A549 (cell line): ENCODE data around the gene LDLRAD3. TPM values are rescaled to one million over a fixed set of nuclear protein-coding genes. Genes with fewer than 3 reads are reported as not detected.
"Not testable (repeated sequence)": the region's sequence is repeated elsewhere in the genome, so short reads cannot be mapped to it uniquely, and the experiment has no call there.

ENCODE experiments used
- ATAC-seq, 2 experiments: fragments of 200-7000 bp in 1 of 2; fragments of >200 bp in 1 of 2; cut with Nextera tagmentation in 1 of 2; cut with Tn5 transposase in 1 of 2; 3 replicates each; pipeline versions ENCODE4 v1.8.0 to v1.9.1; 2018 to 2020; ENCODE audit warnings: mild to moderate bottlenecking in 1 of 2, moderate library complexity in 1 of 2
- CTCF ChIA-PET: fragments of 300-600 bp; sonication (Branson Sonifier 250); formaldehyde crosslinking; extraction: SDS; loops from one replicate; lab custom pipeline; 2021; ENCODE audit warnings: antibody characterized with exemption, inconsistent platforms; lab: Yijun Ruan, JAX
- POLR2A ChIA-PET: fragments of 350-600 bp; formaldehyde crosslinking; extraction: SDS; loops from one replicate; lab custom pipeline; 2021; ENCODE audit warnings: antibody characterized with exemption, inconsistent platforms; lab: Yijun Ruan, JAX
- DNase-seq, 2 experiments: peaks; one replicate each; pipeline versions ENCODE4 v3.0.0 to v3.0.0-alpha.2; 2011 to 2016; ENCODE audit warnings: low read depth in 1 of 2, low spot score in 1 of 2
- FAIRE-seq: peaks from 2 replicates; lab custom pipeline; 2011; peaks lifted over from hg19 to GRCh38; lab: Jason Lieb, UNC
- H3K27ac ChIP-seq, 2 experiments: fragments of >200 bp; sonication (Bioruptor Twin); formaldehyde crosslinking; 3 replicates each; pipeline ENCODE4 v1.5.1; 2016 to 2017
- H3K4me1 ChIP-seq: fragments of >200 bp; sonication (Bioruptor Twin); formaldehyde crosslinking; 3 replicates; pipeline ENCODE4 v1.6.1; 2016
- H3K4me2 ChIP-seq: fragments of >200 bp; sonication (Bioruptor Twin); formaldehyde crosslinking; 3 replicates; pipeline ENCODE4 v1.6.1; 2016
- H3K4me3 ChIP-seq: fragments of >200 bp; sonication (Bioruptor Twin); formaldehyde crosslinking; 3 replicates; pipeline ENCODE4 v1.5.1; 2016
- H3K9me3 ChIP-seq: fragments of >200 bp; sonication (Bioruptor Twin); formaldehyde crosslinking; 3 replicates; pipeline ENCODE4 v1.6.1; 2016
- BHLHE40 ChIP-seq: IDR thresholded peaks from 2 replicates; pipeline ENCODE4 v1.6.1; 2012; ENCODE audit warnings: low read depth, low read length, inconsistent platforms
- CBX8 ChIP-seq: fragments of 200-600 bp; sonication (generic); IDR thresholded peaks from 2 replicates; pipeline ENCODE4 v1.6.1; 2016
- EHMT2 ChIP-seq: fragments of 200-600 bp; sonication (generic); IDR thresholded peaks from 2 replicates; pipeline ENCODE4 v1.6.1; 2016; ENCODE audit warnings: antibody characterized with exemption, low read depth, mild to moderate bottlenecking, moderate library complexity
- ELK1 ChIP-seq: fragments of 150-350 bp; IDR thresholded peaks from 2 replicates; pipeline ENCODE4 v1.6.1; 2014; ENCODE audit warnings: low read depth, mild to moderate bottlenecking, low read length
- ESRRA ChIP-seq: fragments of 150-350 bp; IDR thresholded peaks from 2 replicates; pipeline ENCODE4 v1.6.1; 2014; ENCODE audit warnings: mild to moderate bottlenecking, low read length, borderline replicate concordance
- FOSB ChIP-seq: fragments of 250-450 bp; sonication (Bioruptor Pico); IDR thresholded peaks from 2 replicates; pipeline ENCODE4 v1.5.0; 2020; ENCODE audit warnings: mild to moderate bottlenecking, moderate library complexity
- FOSL2 ChIP-seq, 2 experiments: fragments of 450-650 bp in 1 of 2; fragments of >200 bp in 1 of 2; sonication (Bioruptor Twin) in 1 of 2; formaldehyde crosslinking; IDR thresholded peaks; 2 replicates each; pipeline versions ENCODE4 v1.5.0 to v1.6.1; 2016 to 2020; ENCODE audit warnings: mild to moderate bottlenecking in 1 of 2, moderate library complexity in 1 of 2
- FOXS1 ChIP-seq: fragments of 250-450 bp; sonication (Bioruptor Pico); IDR thresholded peaks from 2 replicates; pipeline ENCODE4 v1.5.0; 2020; ENCODE audit warnings: mild to moderate bottlenecking, moderate library complexity
- KDM1A ChIP-seq: fragments of 200-600 bp; sonication (generic); IDR thresholded peaks from 2 replicates; pipeline ENCODE4 v1.6.1; 2016; ENCODE audit warnings: low read depth, mild to moderate bottlenecking
- MAFK ChIP-seq: fragments of 450-650 bp; IDR thresholded peaks from 2 replicates; pipeline ENCODE4 v1.6.1; 2014; ENCODE audit not compliant: partially characterized antibody
- MYC ChIP-seq: IDR thresholded peaks from 2 replicates; pipeline ENCODE4 v1.6.1; 2012; ENCODE audit warnings: mild to moderate bottlenecking, inconsistent platforms, low read length, improper control_type of control experiment, borderline replicate concordance
- PHF8 ChIP-seq: fragments of 200-600 bp; sonication (generic); IDR thresholded peaks from 2 replicates; pipeline ENCODE4 v1.6.1; 2016; ENCODE audit warnings: low read depth, mild to moderate bottlenecking, antibody characterized with exemption, moderate library complexity, borderline replicate concordance
- RAD21 ChIP-seq, 2 experiments: fragments of >200 bp in 1 of 2; sonication (Bioruptor Twin) in 1 of 2; formaldehyde crosslinking in 1 of 2; IDR thresholded peaks in 1 of 2; conservative IDR thresholded peaks in 1 of 2; 2 replicates in 1 of 2; 3 replicates in 1 of 2; pipeline ENCODE4 v1.6.1; 2012 to 2018; ENCODE audit warnings: inconsistent platforms in 1 of 2
- REST ChIP-seq: fragments of 200-600 bp; sonication (generic); IDR thresholded peaks from 2 replicates; pipeline ENCODE4 v1.6.1; 2016; ENCODE audit warnings: antibody characterized with exemption, mild to moderate bottlenecking, moderate library complexity
- ZFP36 ChIP-seq: fragments of 450-650 bp; IDR thresholded peaks from 2 replicates; pipeline ENCODE4 v1.6.1; 2014; ENCODE audit warnings: borderline replicate concordance; ENCODE audit not compliant: partially characterized antibody
- WGBS: methylation state at CpG from one replicate; pipeline ENCODE4 v1.1.6; 2017; ENCODE audit errors: missing lambda C conversion rate; 5-methylcytosine and 5-hydroxymethylcytosine counted together
- polyA plus RNA-seq, 4 experiments: library from polyadenylated mRNA; depleted of rRNA in 3 of 4; stranded (reverse); fragments of >200 nt; fragmentation: RNase III in 1 of 4; extraction: RNeasy Plus Mini Kit Qiagen cat#74134 plus additional on column Dnase treatment in 1 of 4; gene quantifications; 2 replicates in 3 of 4; 3 replicates in 1 of 4; pipeline ENCODE4 v1.2.3, GENCODE V29; 2011 to 2017

LDLRAD3 gene
- polyA plus RNA-seq, 2 of the 4 experiments (the other 2 are of a cell fraction), result 10.5 to 13.2 TPM

GRCh38 chr11:35906681-35907080 lies 37.2 kb upstream of the LDLRAD3 start (continued):
- TF ChIP-seq FOXS1 (CRISPR knock-in tag) (no peak), CBX8 (no peak)
- TF ChIP-seq, all 56 proteins: peak for 0

GRCh38 chr11:35907648-35908431 lies 36.0 kb upstream of the LDLRAD3 start:
- ATAC-seq, result peak; percentile 80 to 89; a peak in 5 of 6 replicates
- peak; percentile 27 to 45 for DNase-seq

GRCh38 chr11:35908432-35908771 lies 35.5 kb upstream of the LDLRAD3 start:
- WGBS, result 30% methylated on average over 5 of the region's 5 CpGs
- CTCF ChIA-PET, result interaction anchor here (1.0 kb wide), 1 partner anchor 87 kb away, joined by 4 read pairs; no protein-coding TSS in a partner anchor
- H3K4me3 ChIP-seq, FAIRE-seq, DNase-seq, H3K9me3 ChIP-seq, POLR2A ChIA-PET: not testable (repeated sequence)
- peaks cover 28% of the 10 kb centered on the region for H3K4me1 ChIP-seq
- peak in 1 of 2 experiments; percentile 64; a peak in 3 of 6 replicates for ATAC-seq
- peak overlapping the region; percentile 47 to 64; a peak in 1 of 6 replicates for H3K27ac ChIP-seq
- peak overlapping the region; percentile 49 for H3K4me2 ChIP-seq

More at GRCh38 chr11:35907648-35908431, 36.0 kb upstream of the LDLRAD3 start:
- H3K4me3 ChIP-seq, result no peak overlapping the region
- H3K4me2 ChIP-seq, result peak overlapping the region; percentile 49
- H3K27ac ChIP-seq, result peak overlapping the region in 1 of 2 experiments; percentile 70; a peak in 1 of 6 replicates
- TF ChIP-seq FOSB (CRISPR knock-in tag) (no peak), BHLHE40 (no peak), ELK1 (no peak), PHF8 (no peak), REST (no peak), FOSL2 (IDR thresholded peaks at IDR 0.05) (no peak), FOSL2 (CRISPR knock-in tag; IDR thresholded peaks at IDR 0.05) (peak; percentile 65)
- ChIA-PET POLR2A (no interaction called here), CTCF (interaction anchor here (0.8 kb wide), 1 partner anchor 129 kb away, joined by 3 read pairs; no protein-coding TSS in a partner anchor)
- 41% methylated on average over 4 of the region's 4 CpGs for WGBS
- peak; percentile 46 for FAIRE-seq
- peaks cover 8% of the 10 kb centered on the region; the same call in 2 of the 3 replicates for H3K9me3 ChIP-seq
- peaks cover 28% of the 10 kb centered on the region for H3K4me1 ChIP-seq

GRCh38 chr11:35909511-35910265 lies 34.2 kb upstream of the LDLRAD3 start:
- POLR2A ChIA-PET, result no interaction called here
- no peak overlapping the region for H3K4me2 ChIP-seq
- 71% methylated on average over 3 of the region's 3 CpGs for WGBS
- DNase-seq, result no peak
- no peak for ATAC-seq
- CTCF ChIA-PET, result interaction anchor here (1.0 kb wide), 1 partner anchor 88 kb away, joined by 4 read pairs; no protein-coding TSS in a partner anchor
- H3K4me1 ChIP-seq, result peaks cover 28% of the 10 kb centered on the region
- no peaks in the 10 kb centered on the region for H3K9me3 ChIP-seq
- H3K4me3 ChIP-seq, result no peak overlapping the region
- no peak for TF ChIP-seq MYC
- no peak for TF ChIP-seq EHMT2
- TF ChIP-seq ESRRA, result no peak
- TF ChIP-seq PHF8, result no peak
- no peak for TF ChIP-seq RAD21 (conservative IDR thresholded peaks at IDR 0.05 in 1 of 2, IDR thresholded peaks at IDR 0.05 in 1 of 2)
- no peak for TF ChIP-seq ELK1
- no peak for TF ChIP-seq KDM1A
- no peak for TF ChIP-seq MAFK
- TF ChIP-seq ZFP36, result no peak
- H3K27ac ChIP-seq, result peak overlapping the region in 1 of 2 experiments; percentile 64; a peak in 1 of 6 replicates
- no peak for FAIRE-seq
